CD8-positive, alpha-beta memory T cell (primary cell): ENCODE results near the gene PLEKHA6. TPM values are rescaled to one million over a fixed set of nuclear protein-coding genes. Genes with fewer than 3 reads are reported as not detected.

ENCODE experiments used
- CTCF ChIA-PET: fragments of 350-600 bp; sonication (Branson Sonifier 250); formaldehyde crosslinking; loops from one replicate; lab custom pipeline; 2021; ENCODE audit warnings: antibody characterized with exemption; lab: Charles Lee
- POLR2A ChIA-PET: fragments of 350-600 bp; sonication (Branson Sonifier 250); formaldehyde crosslinking; loops from one replicate; lab custom pipeline; 2021; ENCODE audit warnings: antibody characterized with exemption; lab: Charles Lee
- DNase-seq, 5 donors: peaks; one replicate each; pipeline versions ENCODE4 v3.0.0 to v3.0.0-alpha.2; 2020 to 2022; ENCODE audit warnings: mixed read lengths in 1 of 5
- H3K27ac ChIP-seq: one replicate; pipeline ENCODE4 v1.7.0; 2013; ENCODE audit warnings: low read depth, mild to moderate bottlenecking, low read length, moderate library complexity
- H3K27me3 ChIP-seq: 2 replicates; pipeline ENCODE4 v1.7.0; 2013; ENCODE audit warnings: low read length, mild to moderate bottlenecking; ENCODE audit not compliant: insufficient read depth, poor library complexity, severe bottlenecking
- H3K36me3 ChIP-seq: 2 replicates; pipeline ENCODE4 v1.7.0; 2013; ENCODE audit warnings: mild to moderate bottlenecking, low read length, moderate library complexity; ENCODE audit not compliant: insufficient read depth
- H3K4me1 ChIP-seq: 2 replicates; pipeline ENCODE4 v1.7.0; 2013; ENCODE audit warnings: mild to moderate bottlenecking, low read length, moderate library complexity; ENCODE audit not compliant: insufficient read depth
- H3K4me3 ChIP-seq: 2 replicates; pipeline ENCODE4 v1.7.0; 2013; ENCODE audit warnings: mild to moderate bottlenecking, low read length
- H3K9me3 ChIP-seq: 2 replicates; pipeline ENCODE4 v1.7.0; 2013; ENCODE audit warnings: mild to moderate bottlenecking, low read length
- H3K27ac Mint-ChIP-seq, 8 donors: one replicate each; pipeline ENCODE4 v1.8.0; 2020 to 2021; ENCODE audit warnings: mixed read lengths in 8 of 8, mild to moderate bottlenecking in 6 of 8, inconsistent platforms in 3 of 8, moderate library complexity in 3 of 8
- H3K27me3 Mint-ChIP-seq, 2 donors: one replicate each; pipeline ENCODE4 v1.8.0; 2020 to 2021; ENCODE audit warnings: mixed read lengths in 2 of 2, mild to moderate bottlenecking in 1 of 2, moderate library complexity in 1 of 2
- H3K36me3 Mint-ChIP-seq, 3 donors: one replicate each; pipeline ENCODE4 v1.8.0; 2020 to 2021; ENCODE audit warnings: mixed read lengths in 3 of 3, inconsistent platforms in 1 of 3, mild to moderate bottlenecking in 1 of 3
- H3K4me1 Mint-ChIP-seq, 3 donors: one replicate each; pipeline ENCODE4 v1.8.0; 2020 to 2021; ENCODE audit warnings: mixed read lengths in 3 of 3, inconsistent platforms in 1 of 3, mild to moderate bottlenecking in 1 of 3
- H3K4me3 Mint-ChIP-seq, 7 donors: one replicate each; pipeline ENCODE4 v1.8.0; 2020 to 2021; ENCODE audit warnings: mixed read lengths in 7 of 7, mild to moderate bottlenecking in 6 of 7, moderate library complexity in 4 of 7, inconsistent platforms in 2 of 7
- H3K9me3 Mint-ChIP-seq, 5 donors: one replicate each; pipeline ENCODE4 v1.8.0; 2020 to 2022; ENCODE audit warnings: mixed read lengths in 5 of 5, mild to moderate bottlenecking in 3 of 5, moderate library complexity in 2 of 5, inconsistent platforms in 1 of 5
- polyA plus RNA-seq: library from polyadenylated mRNA; unstranded; fragments of 300-500 nt; fragmentation: Illumina TruSeq; gene quantifications from one replicate; pipeline ENCODE4 v1.2.3, GENCODE V29; 2021
- total RNA-seq, 2 experiments: library from RNA; stranded (reverse); gene quantifications; one replicate each; pipeline ENCODE4 v1.2.3, GENCODE V29; 2021

PLEKHA6 gene
- total and polyA plus RNA-seq, 3 experiments from 2014 or later, result 0.09 to 0.13 TPM; not detected in 1

DNA sequence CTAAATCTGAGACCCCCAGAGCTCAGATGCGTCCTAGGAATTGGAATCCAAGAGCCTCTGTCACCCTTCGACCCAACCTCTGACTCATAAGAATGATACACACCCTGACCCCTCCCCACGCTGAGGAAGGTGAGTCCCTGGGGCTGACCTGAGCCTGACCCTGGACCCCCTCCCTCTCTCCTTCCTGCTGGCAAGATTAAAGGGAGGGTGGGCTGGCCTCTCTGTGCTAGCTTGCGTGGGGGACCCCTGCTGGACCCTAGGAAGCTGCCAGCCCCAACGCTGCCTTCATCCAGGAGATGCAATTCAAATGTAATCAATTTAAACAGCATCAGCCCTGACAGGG is 627 bp downstream of the PLEKHA6 start:
- POLR2A ChIA-PET, result no interaction called here
- peaks cover 6 to 7% of the 10 kb centered on the region in 2 donors for H3K27me3 Mint-ChIP-seq

DNA sequence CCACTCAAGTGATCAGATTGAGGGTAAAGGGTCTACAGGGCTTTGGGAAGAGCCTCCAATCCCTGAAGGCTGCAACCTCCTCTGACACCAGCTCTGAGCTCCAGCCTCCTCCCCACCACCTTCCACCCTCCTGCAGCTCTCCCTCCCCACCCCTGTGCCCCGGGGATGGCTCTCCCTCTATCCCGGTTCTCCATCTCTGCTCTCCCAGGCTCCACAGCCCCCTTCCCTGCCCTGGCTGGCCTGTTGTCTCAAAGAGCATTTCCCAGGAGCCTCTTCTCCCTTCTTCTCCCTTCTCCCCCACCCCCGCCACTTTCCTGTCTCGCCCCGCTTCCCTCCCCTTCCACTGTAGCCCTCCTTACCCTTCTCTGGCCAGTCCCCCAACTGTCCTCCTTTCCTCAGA is 1.1 kb downstream of the PLEKHA6 start:
- CTCF ChIA-PET, result interaction anchor here (1.1 kb wide), 1 partner anchor 15 kb away, joined by 3 read pairs; no protein-coding TSS in a partner anchor
- no peak for DNase-seq
- no peaks in the 10 kb centered on the region for H3K36me3 ChIP-seq
- POLR2A ChIA-PET, result no interaction called here
- Mint-ChIP-seq H3K27ac (no peak overlapping the region), H3K4me1 (peaks cover 0 to 1% (median 1%) of the 10 kb centered on the region in 3 donors), H3K4me3 (no peak overlapping the region), H3K36me3 (no peaks in the 10 kb centered on the region), H3K9me3 (no peaks in the 10 kb centered on the region), H3K27me3 (peaks cover 6 to 7% of the 10 kb centered on the region in 2 donors)
- H3K27me3 ChIP-seq, result peaks cover 3% of the 10 kb centered on the region
- H3K4me3 ChIP-seq, result no peak overlapping the region
- H3K27ac ChIP-seq, result no peak overlapping the region
- H3K9me3 ChIP-seq, result no peaks in the 10 kb centered on the region
- peaks cover 5% of the 10 kb centered on the region for H3K4me1 ChIP-seq

More for the DNA sequence above, 627 bp downstream of the PLEKHA6 start:
- Mint-ChIP-seq H3K36me3 (no peaks in the 10 kb centered on the region), H3K9me3 (no peaks in the 10 kb centered on the region), H3K4me3 (no peak overlapping the region), H3K4me1 (peaks cover 2 to 6% (median 6%) of the 10 kb centered on the region in 3 donors), H3K27ac (no peak overlapping the region)
- Histone ChIP-seq H3K27ac (no peak overlapping the region), H3K36me3 (no peaks in the 10 kb centered on the region), H3K4me1 (peaks cover 10% of the 10 kb centered on the region), H3K9me3 (no peaks in the 10 kb centered on the region), H3K4me3 (no peak overlapping the region), H3K27me3 (peaks cover 3% of the 10 kb centered on the region)
- no peak for DNase-seq
- CTCF ChIA-PET, result interaction anchor here (1.1 to 6.8 kb wide), 2 partner anchors 16 to 197 kb away, joined by 3 to 80 read pairs; no protein-coding TSS in a partner anchor

DNA sequence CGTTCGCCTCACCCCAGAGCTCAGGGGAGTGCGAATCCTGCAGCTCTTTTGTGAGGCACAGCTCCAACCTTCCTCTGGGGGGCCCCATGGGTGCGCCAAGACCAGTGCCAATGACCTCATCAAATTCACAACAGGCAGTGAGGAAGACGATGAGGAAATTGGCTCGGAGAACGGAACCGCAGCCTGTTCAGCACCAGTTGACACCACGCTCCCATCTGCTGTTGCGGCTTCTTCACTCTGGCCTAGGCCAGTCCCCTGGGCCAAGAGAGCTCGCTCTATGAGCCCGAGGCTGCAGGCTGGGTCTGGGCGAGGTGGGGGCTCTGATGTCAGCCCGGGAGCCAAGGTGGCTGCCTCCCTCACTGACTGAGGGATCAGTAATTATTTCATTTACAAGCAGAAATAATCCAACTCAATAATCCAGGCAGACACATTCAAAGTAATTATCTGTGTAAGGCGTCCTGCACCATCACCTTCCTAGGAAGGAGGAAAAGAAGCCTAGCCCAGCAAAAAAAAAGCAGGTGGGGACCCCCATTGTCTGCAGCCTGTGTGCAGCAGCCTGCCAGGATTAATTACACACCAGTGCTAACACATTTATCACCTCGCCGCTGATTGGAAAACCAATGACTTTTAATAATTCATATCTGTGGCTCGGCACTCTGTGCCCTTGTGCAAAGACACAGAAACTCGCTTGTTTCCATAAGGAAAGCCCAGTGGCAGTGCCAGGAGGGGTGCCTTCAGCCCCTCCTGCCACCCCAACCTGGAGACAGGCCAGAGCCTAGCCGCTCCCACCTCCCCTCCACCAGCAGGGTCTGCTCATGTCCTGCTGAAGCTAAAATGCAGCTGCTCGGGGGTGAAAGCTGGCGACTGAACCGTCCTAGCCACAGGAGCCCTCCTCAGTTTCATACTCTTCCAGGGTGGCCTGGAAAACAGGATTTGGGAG is 1.9 kb downstream of the PLEKHA6 start:
- Mint-ChIP-seq H3K4me1 (no peaks in the 10 kb centered on the region), H3K36me3 (no peaks in the 10 kb centered on the region)

DNA sequence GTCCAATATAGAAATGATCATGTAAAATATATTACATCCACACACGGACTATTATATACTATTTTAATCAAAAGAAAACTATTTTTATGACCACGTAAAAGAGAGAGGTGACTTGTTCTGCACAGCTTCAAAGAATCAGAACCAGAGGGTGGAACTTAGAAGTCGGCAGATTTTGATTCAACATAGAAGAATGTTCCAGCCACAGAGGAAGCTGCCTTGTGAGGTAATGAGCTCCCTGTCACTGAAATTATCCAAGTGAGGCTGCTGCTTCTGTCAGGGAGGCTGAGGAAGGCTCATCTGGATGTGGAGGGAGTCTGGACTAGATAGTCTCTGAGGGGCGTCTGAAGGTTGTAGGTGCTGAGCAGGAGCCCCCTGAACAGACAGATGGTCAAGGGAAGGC is 2.7 kb downstream of the PLEKHA6 start:
- no peaks in the 10 kb centered on the region for H3K9me3 Mint-ChIP-seq
- no peak overlapping the region for H3K27ac ChIP-seq
- no peaks in the 10 kb centered on the region for H3K4me1 ChIP-seq
- H3K27me3 Mint-ChIP-seq, result peaks cover 6 to 7% of the 10 kb centered on the region in 2 donors
- H3K4me1 Mint-ChIP-seq, result no peaks in the 10 kb centered on the region
- no peak overlapping the region for H3K27ac Mint-ChIP-seq
- no peak overlapping the region for H3K4me3 ChIP-seq
- H3K9me3 ChIP-seq, result no peaks in the 10 kb centered on the region
- no peak overlapping the region for H3K4me3 Mint-ChIP-seq
- H3K27me3 ChIP-seq, result peaks cover 3% of the 10 kb centered on the region
- DNase-seq, result no peak
- no peaks in the 10 kb centered on the region for H3K36me3 ChIP-seq
- CTCF ChIA-PET, result no interaction called here
- H3K36me3 Mint-ChIP-seq, result no peaks in the 10 kb centered on the region
- POLR2A ChIA-PET, result no interaction called here

More for the DNA sequence above, 1.9 kb downstream of the PLEKHA6 start:
- H3K9me3 Mint-ChIP-seq, result no peaks in the 10 kb centered on the region
- Histone ChIP-seq H3K36me3 (no peaks in the 10 kb centered on the region), H3K4me1 (no peaks in the 10 kb centered on the region), H3K27me3 (peaks cover 3% of the 10 kb centered on the region), H3K27ac (no peak overlapping the region), H3K4me3 (no peak overlapping the region), H3K9me3 (no peaks in the 10 kb centered on the region)
- no peak for DNase-seq
- no peak overlapping the region for H3K27ac Mint-ChIP-seq
- no peak overlapping the region for H3K4me3 Mint-ChIP-seq
- POLR2A ChIA-PET, result no interaction called here
- peaks cover 6 to 7% of the 10 kb centered on the region in 2 donors for H3K27me3 Mint-ChIP-seq
- CTCF ChIA-PET, result interaction anchor here (1.1 kb wide), 1 partner anchor 14 kb away, joined by 3 read pairs; no protein-coding TSS in a partner anchor

GRCh38 chr1:204355913-204356312 is 3.8 kb downstream of the PLEKHA6 start:
- Mint-ChIP-seq H3K4me1 (peaks cover 0 to 1% (median 0%) of the 10 kb centered on the region in 3 donors), H3K9me3 (no peaks in the 10 kb centered on the region), H3K36me3 (no peaks in the 10 kb centered on the region), H3K27ac (no peak overlapping the region), H3K4me3 (no peak overlapping the region), H3K27me3 (peaks cover 6 to 7% of the 10 kb centered on the region in 2 donors)
- DNase-seq, result no peak
- POLR2A ChIA-PET, result no interaction called here
- H3K4me1 ChIP-seq, result no peaks in the 10 kb centered on the region
- no peak overlapping the region for H3K4me3 ChIP-seq
- no peaks in the 10 kb centered on the region for H3K36me3 ChIP-seq
- peaks cover 3% of the 10 kb centered on the region for H3K27me3 ChIP-seq
- H3K9me3 ChIP-seq, result no peaks in the 10 kb centered on the region
- no peak overlapping the region for H3K27ac ChIP-seq
- CTCF ChIA-PET, result no interaction called here

- no peaks in the 10 kb centered on the region for H3K4me1 ChIP-seq
- H3K27me3 ChIP-seq, result peaks cover 3% of the 10 kb centered on the region
Measured at GRCh38 chr1:204354579-204354978, 5.2 kb downstream of the PLEKHA6 start.

DNA sequence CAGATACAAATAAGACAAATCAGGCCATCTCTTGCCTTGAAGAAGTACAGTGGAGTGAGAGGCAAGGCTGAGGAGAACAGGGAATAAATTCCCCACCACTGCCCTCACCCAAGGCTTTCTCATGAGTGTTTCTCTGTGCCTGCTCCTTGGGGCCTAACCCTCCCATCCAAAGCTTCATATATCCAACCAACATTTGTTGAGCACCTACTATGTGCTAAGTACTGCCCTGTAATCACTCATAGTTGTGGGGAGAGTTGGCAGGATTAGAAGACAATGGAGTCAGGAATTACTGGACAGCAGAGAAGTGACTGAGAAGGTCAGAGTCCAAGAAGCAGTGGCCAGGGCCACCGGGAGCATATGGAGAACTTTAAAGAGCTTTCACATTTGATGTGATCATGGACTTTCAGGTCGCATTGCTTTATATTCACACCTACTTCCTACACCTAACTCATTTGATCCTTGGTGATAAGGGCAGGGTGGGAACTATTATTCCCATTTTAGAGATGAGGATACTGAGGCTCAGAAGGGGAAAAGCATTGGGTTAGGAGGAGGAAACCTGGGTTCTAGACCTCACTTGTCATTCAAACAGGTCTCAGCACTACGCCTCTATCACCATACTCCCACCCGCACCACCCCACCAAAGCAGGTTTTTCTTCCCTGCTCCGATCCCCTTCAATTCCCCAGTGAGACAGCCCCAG is 6.4 kb downstream of the PLEKHA6 start:
- Mint-ChIP-seq H3K9me3 (no peaks in the 10 kb centered on the region), H3K4me3 (no peak overlapping the region), H3K36me3 (no peaks in the 10 kb centered on the region), H3K27me3 (peaks cover 7 to 11% of the 10 kb centered on the region in 2 donors), H3K27ac (no peak overlapping the region), H3K4me1 (peaks cover 0 to 1% (median 0%) of the 10 kb centered on the region in 3 donors)
- ChIA-PET CTCF (interaction anchor here (1.9 kb wide), 1 partner anchor 9 kb away, joined by 10 read pairs; no protein-coding TSS in a partner anchor), POLR2A (no interaction called here)
- no peaks in the 10 kb centered on the region for H3K9me3 ChIP-seq
- H3K27ac ChIP-seq, result no peak overlapping the region
- no peaks in the 10 kb centered on the region for H3K4me1 ChIP-seq
- no peak overlapping the region for H3K4me3 ChIP-seq
- no peak for DNase-seq
- no peaks in the 10 kb centered on the region for H3K36me3 ChIP-seq
- peaks cover 3% of the 10 kb centered on the region for H3K27me3 ChIP-seq

More at GRCh38 chr1:204354579-204354978, 5.2 kb downstream of the PLEKHA6 start:
- POLR2A ChIA-PET, result no interaction called here
- Mint-ChIP-seq H3K27me3 (peaks cover 7 to 12% of the 10 kb centered on the region in 2 donors), H3K36me3 (no peaks in the 10 kb centered on the region), H3K27ac (no peak overlapping the region), H3K4me3 (no peak overlapping the region), H3K9me3 (no peaks in the 10 kb centered on the region), H3K4me1 (peaks cover 0 to 1% (median 0%) of the 10 kb centered on the region in 3 donors)
- Histone ChIP-seq H3K4me3 (no peak overlapping the region), H3K9me3 (no peaks in the 10 kb centered on the region), H3K27ac (no peak overlapping the region), H3K36me3 (no peaks in the 10 kb centered on the region)
- CTCF ChIA-PET, result interaction anchor here (0.7 to 1.9 kb wide), 2 partner anchors 8 to 12 kb away, joined by 4 to 10 read pairs; no protein-coding TSS in a partner anchor
- DNase-seq, result no peak
